ENCODE measurements around the gene PARD3B.
"Not testable (repeated sequence)": the region's sequence is repeated elsewhere in the genome, so short reads cannot be mapped to it uniquely, and the experiment has no call there.

Gene PARD3B

DNA sequence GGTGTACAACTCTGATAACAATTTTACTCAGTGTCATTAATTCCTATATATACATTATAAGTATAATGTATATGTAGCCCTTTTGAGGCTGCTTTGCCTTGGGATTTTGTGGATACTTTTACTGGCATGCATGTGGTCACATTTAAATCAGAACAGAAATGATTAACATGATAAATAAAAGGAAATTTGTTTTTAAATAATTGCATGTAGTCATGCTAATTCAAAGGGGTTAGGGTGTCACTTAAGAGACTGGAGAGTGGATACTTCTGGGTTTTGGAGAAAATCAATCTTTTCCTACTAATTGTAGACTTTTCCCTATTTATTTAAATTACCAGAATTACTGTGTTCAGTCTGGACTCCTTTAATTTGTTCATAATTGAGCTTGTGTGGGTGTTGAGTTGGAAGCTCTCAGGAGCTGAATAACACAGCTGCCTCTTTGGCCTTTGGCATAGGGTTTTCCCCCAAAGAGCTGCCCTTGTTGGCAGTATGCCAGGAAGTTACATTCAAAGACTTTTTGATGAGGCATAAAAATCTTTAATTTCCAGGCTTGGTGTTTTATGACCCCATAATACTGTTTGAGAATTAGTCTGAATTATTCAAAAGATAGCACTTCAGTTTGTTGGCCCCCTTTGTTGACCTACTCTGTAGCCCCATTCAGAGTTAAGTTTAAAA is 652.3 kb downstream of the PARD3B start:
- DNase-seq (ENCODE audit: low read depth), result no peak

GRCh38 chr2:205198140-205198525 is 652.9 kb downstream of the PARD3B start:
- DNase-seq (ENCODE audit: low read depth), result peak; percentile 64

- no peak for DNase-seq (ENCODE audit: low read depth)
Observed at GRCh38 chr2:205199165-205199850, 654.0 kb downstream of the PARD3B start.

DNA sequence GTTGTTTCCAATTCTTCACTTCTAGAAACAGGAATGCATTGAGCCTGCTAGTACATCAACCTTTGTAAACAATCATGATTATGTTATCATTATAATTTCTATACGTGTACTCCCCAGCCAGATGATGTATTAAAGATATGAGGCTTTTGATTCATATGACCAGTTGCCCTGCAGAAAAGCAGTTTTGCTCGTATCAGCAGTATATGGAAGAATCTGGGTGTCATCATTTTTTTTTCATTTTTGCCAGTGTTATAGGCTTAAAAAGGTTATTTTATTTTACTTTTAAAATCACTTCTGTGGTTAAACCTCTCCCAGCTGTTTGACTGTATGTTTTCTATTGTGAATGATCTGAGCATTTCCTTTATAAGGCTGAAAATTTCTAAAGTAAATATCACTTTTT is 665.2 kb downstream of the PARD3B start:
- DNase-seq (ENCODE audit: low read depth), result no peak

GRCh38 chr2:205212357-205212756 is 667.1 kb downstream of the PARD3B start:
- no peak for DNase-seq (ENCODE audit: low read depth)

DNA sequence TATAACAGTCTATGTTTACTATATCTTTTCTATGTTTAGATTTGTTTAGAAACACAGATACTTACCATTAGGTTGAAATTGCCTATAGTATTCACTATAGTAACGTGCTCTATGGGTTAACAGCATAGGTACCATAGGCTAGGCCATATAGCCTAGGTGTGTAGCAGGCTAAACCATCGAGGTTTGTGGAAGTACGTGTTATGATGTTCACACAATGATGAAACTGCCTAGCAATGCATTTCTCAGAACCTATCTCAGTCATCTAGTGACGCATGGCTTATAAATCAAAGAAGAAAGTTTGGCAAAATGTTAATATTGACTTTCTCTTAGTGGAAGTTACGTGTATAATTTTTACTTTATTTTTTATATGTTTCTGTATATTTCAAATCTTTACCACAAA is 670.8 kb downstream of the PARD3B start:
- no peak for DNase-seq (ENCODE audit: low read depth)

DNA sequence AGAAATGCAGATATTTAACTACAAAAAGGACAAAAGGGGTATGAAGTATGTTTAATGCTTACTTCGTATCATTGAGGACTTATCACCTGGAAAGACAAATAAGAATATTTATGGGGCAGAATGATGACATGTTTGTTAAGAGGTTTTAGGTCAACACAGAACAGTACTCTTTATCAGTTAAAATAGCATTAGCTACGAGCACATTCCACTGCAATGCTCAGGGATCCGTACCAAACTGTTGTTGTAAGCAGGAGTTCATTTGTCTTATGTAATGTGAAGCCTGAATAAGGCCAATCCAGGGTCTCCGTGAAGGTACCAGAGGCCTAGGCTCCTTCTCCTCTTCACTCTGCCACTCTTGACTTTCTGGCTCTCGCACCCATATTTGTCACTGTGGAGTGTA is 671.3 kb downstream of the PARD3B start:
- DNase-seq (ENCODE audit: low read depth), result no peak

GRCh38 chr2:205217004-205217403 is 671.7 kb downstream of the PARD3B start:
- DNase-seq (ENCODE audit: low read depth), result no peak

DNA sequence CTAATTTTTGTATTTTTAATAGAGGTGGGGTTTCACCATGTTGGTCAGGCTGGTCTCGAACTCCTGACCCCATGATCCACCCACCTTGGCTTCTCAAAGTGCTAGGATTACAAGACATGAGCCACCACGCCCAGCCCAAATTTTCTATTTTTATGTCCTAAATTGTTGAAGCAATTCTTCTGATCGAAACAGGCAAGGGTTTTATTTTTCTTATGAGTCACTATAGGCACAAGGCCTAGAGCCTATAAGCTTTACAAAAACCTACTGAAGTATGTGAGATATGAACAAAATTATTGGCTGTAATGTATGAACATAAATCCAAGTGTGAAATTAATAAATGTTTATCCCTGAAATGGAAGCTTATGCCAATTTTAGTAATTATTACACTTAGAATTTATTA is 672.8 kb downstream of the PARD3B start:
- DNase-seq (ENCODE audit: low read depth), result peak; percentile 41

DNA sequence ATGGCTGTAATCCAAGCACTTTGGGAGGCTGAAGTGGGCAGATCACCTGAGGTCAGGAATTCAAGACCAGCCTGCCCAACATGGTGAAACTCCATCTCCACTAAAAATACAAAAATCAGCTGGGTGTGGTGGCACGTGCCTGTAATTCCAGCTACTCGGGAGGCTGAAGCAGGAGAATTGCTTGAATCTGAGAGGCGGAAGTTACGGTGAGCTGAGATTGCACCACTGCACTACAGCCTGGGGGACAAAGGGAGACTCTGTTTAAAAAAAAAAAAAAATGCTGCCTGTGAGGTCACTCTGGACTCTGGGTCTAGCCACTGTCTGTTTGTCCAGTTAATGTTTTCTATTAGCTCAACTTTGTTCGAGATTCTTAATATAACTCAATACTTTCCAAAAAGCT is 673.5 kb downstream of the PARD3B start:
- DNase-seq (ENCODE audit: low read depth), result not testable (repeated sequence)

GRCh38 chr2:205220559-205220958 is 675.3 kb downstream of the PARD3B start:
- no peak for DNase-seq (ENCODE audit: low read depth)

- DNase-seq (ENCODE audit: low read depth), result no peak
Observed at GRCh38 chr2:205232086-205232485, 686.8 kb downstream of the PARD3B start.

- no peak for DNase-seq (ENCODE audit: low read depth)
Observed at GRCh38 chr2:205235434-205235833, 690.2 kb downstream of the PARD3B start.

GRCh38 chr2:205237524-205237923 is 692.2 kb downstream of the PARD3B start:
- no peak for DNase-seq (ENCODE audit: low read depth)

DNA sequence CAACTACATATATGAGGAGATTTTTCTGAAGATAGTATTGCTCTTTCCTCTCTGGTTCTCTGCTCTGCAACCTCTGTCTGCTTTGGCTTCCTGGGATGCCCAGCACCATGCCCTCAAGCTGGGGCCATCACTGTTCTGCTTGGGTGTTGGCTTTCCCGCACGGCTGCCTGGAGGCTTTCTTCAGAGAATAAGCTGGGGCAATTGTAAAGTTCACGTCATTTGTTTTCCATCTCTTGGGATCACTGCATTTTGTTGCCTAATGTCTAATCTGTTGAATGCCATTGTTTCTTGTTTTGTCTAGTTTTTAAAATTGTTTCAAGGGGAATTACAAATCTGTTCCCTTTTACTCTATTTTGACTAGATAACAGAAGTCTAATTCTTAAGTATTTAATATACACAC is 699.7 kb downstream of the PARD3B start:
- DNase-seq (ENCODE audit: low read depth), result no peak

DNA sequence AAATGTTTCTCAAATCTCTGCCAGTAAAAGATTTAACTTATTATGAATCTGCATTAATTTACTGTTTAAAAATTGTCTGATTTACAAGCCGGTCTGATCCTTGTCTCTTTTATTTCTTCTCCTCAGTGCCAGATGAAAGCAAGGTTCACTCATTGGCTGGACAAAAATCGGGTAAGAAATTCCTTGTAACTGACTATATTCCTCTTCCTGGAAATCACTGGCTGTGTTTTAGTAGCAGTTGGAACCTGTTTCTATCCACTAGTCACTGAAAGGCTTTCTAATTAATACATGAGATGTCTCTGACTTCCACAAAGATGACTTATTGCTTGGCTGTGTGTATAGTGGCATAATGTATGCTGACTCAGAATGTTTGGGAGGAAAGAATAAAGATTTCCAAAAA is 700.4 kb downstream of the PARD3B start:
- peak; percentile 46 for DNase-seq (ENCODE audit: low read depth)

DNA sequence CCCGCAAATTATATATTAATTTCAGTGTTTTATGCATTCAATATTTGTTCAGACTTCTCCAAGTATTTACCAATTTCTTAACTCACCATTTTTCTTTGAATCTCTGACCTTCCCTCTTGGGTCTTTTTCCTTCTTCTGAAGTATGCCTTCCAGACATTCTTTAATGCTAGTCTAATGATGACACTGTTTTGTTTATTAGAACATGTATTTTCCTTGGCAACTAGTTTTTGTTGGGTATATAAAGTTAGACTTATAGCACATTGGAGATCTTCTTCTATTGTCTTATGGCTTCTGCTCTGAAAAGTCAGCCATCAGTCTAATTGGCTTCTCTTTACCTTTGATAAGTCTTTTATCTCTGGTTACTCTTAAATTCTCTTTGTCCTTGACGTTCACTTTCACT is 713.8 kb downstream of the PARD3B start:
- DNase-seq (ENCODE audit: low read depth), result no peak

DNA sequence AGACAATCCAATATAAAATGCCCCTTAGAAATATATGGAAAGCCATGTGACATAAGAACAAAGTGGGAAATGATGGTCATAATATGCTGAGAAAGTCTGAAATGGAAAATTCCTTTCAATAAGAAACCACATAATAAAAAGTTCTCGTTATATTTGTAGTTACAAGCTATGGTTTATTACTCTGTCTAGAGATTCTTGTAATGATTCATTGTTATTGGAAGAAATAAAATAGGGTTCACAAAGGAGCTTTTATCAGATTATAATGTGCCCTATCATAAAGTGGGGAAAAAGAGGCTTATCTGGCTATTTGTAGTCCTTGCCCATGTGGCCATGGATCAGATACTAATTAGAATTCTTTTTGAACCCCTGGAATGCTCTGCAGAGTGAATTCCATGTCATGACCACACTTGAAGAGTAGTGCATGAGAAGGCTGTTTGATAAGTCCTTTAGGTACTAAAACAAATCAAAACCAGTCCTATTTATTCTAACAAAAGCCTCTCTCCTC is 716.3 kb downstream of the PARD3B start:
- no peak for DNase-seq (ENCODE audit: low read depth)

- DNase-seq (ENCODE audit: low read depth), result no peak
Observed at GRCh38 chr2:205267323-205267722, 722.0 kb downstream of the PARD3B start.

DNA sequence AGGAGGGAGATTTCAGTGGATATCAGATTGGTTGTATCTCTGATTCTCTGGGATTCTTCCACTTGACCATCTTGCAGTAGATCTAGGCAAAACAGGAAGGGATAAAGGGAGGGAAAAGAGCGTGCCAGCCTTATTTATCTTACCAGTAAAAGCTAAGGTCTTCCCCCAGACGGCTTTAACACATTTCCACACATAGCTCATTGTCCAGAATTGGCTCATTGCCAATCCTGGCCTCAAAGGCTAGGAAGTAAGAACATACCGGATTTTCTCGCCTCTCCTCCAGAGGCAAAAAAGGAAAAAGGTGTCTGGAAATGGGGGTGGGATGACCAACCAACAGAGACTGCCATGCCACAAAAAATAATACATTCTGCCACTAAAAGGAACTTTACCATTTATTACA is 725.4 kb downstream of the PARD3B start:
- no peak for DNase-seq (ENCODE audit: low read depth)

- DNase-seq (ENCODE audit: low read depth), result no peak
Observed at GRCh38 chr2:205273148-205273547, 727.9 kb downstream of the PARD3B start.

DNA sequence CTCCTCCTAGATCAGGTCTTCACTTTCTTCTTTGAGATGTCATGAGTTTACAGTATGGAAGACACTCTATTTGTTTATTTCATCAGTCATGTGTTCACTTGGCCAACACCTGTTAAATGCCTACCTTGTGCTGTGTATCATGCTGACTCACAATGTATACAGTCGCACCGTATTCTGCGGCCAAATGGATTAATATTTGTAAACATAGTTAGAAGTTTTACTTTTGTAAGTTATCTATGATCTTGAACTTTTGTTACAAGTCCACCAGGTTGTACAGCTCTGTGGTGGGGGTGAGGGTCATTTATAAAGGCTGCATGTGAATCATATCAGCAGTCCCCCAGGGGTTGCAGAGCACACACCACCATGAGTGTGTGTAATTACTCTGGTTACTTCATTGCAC is 728.4 kb downstream of the PARD3B start:
- DNase-seq (ENCODE audit: low read depth), result no peak

DNA sequence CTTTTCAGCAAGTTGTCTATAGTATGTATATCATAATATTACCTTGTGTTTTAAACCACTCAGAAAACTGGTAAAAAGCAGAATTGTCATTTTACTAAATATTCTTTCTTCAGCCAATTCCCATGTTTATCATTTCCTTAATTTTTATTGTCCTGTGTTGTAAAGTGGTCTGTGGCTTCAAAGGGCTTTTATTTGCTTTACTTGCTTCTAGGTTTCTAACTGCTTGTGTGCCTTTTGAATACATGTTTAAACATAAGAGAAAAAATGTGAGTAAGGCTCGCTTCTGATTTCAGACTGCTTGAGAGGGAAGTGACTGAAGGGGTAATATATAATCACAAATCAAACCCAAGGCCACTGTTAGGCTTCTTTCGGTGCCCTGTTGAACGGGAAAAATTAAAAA is 729.5 kb downstream of the PARD3B start:
- DNase-seq (ENCODE audit: low read depth), result no peak
